GM12891 (cell line): ENCODE measurements around the gene PPP1R27.

ENCODE experiments used
- DNase-seq: peaks from one replicate; pipeline ENCODE4 v3.0.0; 2011; ENCODE audit warnings: low spot score; ENCODE audit not compliant: insufficient read length
- FAIRE-seq: peaks from 2 replicates; lab custom pipeline; 2011; peaks lifted over from hg19 to GRCh38; lab: Jason Lieb, UNC
- PAX5 ChIP-seq: IDR thresholded peaks from 2 replicates; pipeline ENCODE4 v1.6.1; 2011; ENCODE audit warnings: low read length, moderate library complexity, mild to moderate bottlenecking; ENCODE audit not compliant: insufficient read depth, severe bottlenecking
- POLR2A ChIP-seq: IDR thresholded peaks from 2 replicates; pipeline ENCODE4 v1.6.1; 2011; ENCODE audit warnings: low read depth, low read length, control low read depth
- POLR2AphosphoS5 ChIP-seq: IDR thresholded peaks from 2 replicates; pipeline ENCODE4 v1.6.1; 2011; ENCODE audit warnings: low read depth, low read length, control low read depth
- POU2F2 ChIP-seq: IDR thresholded peaks from 2 replicates; pipeline ENCODE4 v1.6.1; 2011; ENCODE audit warnings: low read depth, mild to moderate bottlenecking, control low read depth, low read length, moderate library complexity
- SPI1 ChIP-seq: IDR thresholded peaks from 2 replicates; pipeline ENCODE4 v1.6.1; 2011; ENCODE audit warnings: low read depth, low read length, control low read depth
- TAF1 ChIP-seq: IDR thresholded peaks from 2 replicates; pipeline ENCODE4 v1.6.1; 2011; ENCODE audit warnings: low read depth, low read length, control low read depth

The PPP1R27 gene

DNA sequence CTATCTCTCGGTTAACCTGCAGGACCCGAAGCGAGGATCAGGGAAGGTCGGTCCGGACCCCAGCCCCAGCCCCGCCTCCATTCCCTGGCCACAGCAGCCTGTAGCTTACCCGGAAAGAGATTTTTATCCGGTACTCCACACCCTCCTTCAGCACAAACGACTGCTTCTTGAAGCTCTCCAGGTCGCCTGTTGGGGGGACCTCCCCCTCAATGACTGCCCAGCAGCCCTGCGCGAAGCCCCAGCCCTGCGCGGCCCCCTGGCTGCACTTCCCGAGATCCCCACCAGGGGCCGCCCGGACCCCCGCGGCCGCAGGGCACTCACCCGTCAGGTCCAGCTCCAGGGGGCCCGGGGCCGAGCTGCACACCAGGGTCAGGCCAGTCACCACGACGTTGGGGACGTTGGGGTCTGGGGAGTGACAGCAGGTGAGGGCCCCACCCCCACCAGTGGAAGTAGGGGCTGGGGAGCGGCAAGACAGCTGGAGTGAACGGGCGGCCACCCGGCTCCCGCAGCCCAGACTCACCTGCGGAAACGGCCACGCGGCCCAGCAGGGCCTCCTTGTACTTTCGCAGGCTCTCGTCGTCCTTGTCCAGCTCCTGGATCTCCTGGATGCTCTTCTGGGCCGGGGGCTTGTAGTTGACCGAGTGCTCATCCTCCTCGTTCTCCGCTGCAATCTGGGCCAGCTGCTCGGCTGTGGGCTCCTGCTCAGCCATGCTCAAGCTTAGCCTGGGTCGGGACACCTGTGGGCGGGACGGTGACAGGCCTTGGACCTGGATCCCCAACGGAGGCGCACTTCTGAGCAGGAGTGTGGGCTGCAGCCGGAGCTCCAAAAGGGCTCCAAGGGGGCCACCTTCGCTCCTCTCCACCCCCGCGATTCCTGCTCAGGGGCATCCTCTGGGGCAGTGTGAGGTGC is 34.6 kb upstream of the PPP1R27 start:
- DNase-seq (no peak), FAIRE-seq (no peak)
- TF ChIP-seq POU2F2 (peak; percentile 10; the same call in 1 of the 2 replicates), PAX5 (no peak)

DNA sequence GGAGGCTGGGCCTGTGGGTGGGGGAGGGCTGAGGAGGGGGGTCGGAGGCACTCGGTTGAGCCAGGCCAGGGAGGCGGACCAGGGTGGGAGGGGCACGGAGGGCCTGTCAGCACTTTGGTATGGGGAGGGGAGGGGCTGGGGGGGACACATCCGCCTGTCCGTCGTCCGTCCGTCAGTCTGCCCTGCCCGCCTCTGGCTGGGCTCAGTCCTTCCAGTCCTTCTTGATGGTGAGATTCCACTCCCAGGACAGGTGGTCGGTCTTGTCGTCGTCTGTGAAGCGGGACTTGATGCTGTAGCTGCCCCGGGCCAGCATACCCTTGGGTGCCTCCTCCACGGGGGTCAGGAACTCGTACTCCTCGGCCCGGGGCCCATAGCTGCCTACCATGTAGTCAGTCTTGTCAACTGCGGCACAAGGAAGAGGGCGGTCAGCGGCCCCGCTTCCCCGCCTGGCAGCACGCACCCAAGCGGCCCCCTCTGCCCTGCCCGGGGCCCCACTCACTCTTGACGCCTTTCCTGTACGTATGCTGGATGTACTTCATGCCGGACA is 33.9 kb upstream of the PPP1R27 start:
- FAIRE-seq (no peak), DNase-seq (no peak)
- no peak for TF ChIP-seq TAF1
- TF ChIP-seq POLR2A, result 0 out of 2 replicates have a peak, but pooled peaks have one; percentile 7

DNA sequence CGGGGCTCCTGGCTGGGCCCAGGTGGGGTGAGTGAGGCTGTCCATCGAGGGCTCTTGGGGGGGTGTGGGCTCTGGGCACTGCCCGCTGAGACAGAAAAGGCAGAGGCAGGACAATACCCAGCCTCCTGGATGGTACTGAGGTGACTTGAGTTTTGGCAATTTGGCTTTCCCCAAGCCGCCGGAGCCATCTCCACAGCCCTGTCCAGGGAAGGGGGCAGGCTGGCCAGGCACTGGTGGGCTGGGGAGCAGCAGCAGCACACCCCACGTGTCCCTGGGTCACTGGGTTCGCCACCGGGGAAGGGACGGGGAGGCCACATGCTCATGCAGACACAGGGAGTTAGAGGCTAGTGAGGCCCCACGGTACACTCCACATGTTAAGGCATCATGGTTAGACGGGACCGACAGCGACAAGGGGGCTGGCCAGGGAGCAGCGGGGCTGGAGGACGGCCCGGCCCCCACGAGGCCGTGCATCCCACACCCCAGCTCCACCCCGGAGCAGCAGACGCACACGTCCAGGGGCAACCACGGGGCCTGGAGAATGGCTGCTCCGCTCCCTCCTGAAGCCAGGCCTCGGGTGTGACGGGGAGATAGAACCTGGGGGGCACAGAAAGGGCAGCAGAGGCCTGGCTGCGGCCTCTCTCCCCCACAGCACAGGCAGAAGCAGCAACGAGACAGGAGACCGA is 33.3 kb upstream of the PPP1R27 start:
- FAIRE-seq, result no peak
- TF ChIP-seq POLR2A (no peak; the same call in none of the 2 replicates), POLR2AphosphoS5 (peak; percentile 44; the same call in 1 of the 2 replicates)
- DNase-seq, result no peak

GRCh38 chr17:81867170-81867990 is 32.5 kb upstream of the PPP1R27 start:
- FAIRE-seq (no peak), DNase-seq (no peak)
- TF ChIP-seq SPI1 (no peak), POLR2A (peak; percentile 76)

- no peak for DNase-seq
- FAIRE-seq, result no peak
- TF ChIP-seq POLR2AphosphoS5 (peak; percentile 88), POU2F2 (peak; percentile 76; the same call in 1 of the 2 replicates), POLR2A (peak; percentile 94), TAF1 (peak; percentile 44; the same call in 1 of the 2 replicates), PAX5 (no peak), SPI1 (no peak)
Observed at GRCh38 chr17:81866440-81867169, 31.8 kb upstream of the PPP1R27 start.

- FAIRE-seq (no peak), DNase-seq (no peak)
- TF ChIP-seq TAF1 (no peak), SPI1 (no peak), POU2F2 (peak; percentile 46), POLR2AphosphoS5 (peak; percentile 80), POLR2A (peak; percentile 76), PAX5 (no peak)
Observed at GRCh38 chr17:81865733-81866439, 31.0 kb upstream of the PPP1R27 start.

GRCh38 chr17:81865358-81865732 is 30.5 kb upstream of the PPP1R27 start:
- no peak for FAIRE-seq
- TF ChIP-seq POLR2A, result no peak
- TF ChIP-seq POLR2AphosphoS5, result peak; percentile 15; the same call in 1 of the 2 replicates
- no peak for DNase-seq

DNA sequence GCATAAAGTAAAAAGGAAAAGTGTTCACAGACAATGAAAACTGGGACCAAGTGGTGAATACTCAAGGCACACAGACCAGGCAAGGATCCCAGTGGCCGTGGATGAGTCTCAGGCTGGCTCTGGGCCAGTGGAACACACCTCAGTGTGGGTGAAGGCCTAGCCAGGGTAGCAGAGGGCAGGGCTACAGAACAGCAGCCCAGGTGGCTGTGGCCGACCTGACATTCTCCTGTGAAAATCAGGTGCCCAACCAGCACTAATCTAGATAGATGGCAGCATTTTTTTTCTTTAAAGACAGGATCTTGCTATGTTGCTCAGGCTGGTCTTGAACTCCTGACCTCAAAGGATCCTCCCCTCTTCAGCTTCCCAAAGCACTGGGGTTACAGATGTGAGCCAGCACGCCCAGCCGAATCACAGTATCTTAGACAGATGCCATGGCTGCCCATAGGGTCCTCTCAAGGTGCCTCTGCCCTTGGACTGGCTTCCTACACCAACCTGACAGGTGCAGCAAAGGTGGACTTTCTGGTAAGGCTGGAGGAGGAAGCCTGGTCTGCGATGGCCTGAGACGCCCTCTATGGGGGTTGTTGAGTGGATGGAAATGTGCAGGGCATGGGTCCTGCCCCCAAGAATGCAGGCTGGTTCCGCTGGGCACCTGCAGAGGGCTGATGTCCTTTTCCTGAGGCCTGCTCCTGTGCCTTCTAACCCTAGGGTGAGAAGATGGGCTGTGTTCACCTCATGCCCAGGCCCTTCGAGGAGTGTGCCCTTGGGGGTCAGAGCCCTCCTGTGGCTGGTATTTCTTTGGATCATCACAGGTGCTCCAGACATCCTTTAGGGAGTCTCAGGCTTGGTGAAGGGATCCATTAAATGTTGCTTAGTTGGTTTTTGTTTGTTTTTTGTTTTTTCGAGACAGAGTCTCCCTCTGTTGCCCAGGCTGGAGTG is 29.3 kb upstream of the PPP1R27 start:
- DNase-seq, result no peak
- no peak for FAIRE-seq
- peak; percentile 30 for TF ChIP-seq POLR2A
- TF ChIP-seq TAF1, result no peak
